GM19468 (cell line): Measurements from ENCODE around the gene RITA1.
"Not testable (repeated sequence)": the region's sequence is repeated elsewhere in the genome, so short reads cannot be mapped to it uniquely, and the experiment has no call there.

Source experiments
- ATAC-seq: cut with Tn5 transposase; IDR thresholded peaks from one replicate; pipeline ENCODE4 v1.9.1; 2021; ENCODE audit warnings: mild to moderate bottlenecking, moderate library complexity, moderate number of reproducible peaks; ENCODE audit not compliant: unreplicated experiment; ENCODE audit errors: extremely low read depth

RITA1 gene

DNA sequence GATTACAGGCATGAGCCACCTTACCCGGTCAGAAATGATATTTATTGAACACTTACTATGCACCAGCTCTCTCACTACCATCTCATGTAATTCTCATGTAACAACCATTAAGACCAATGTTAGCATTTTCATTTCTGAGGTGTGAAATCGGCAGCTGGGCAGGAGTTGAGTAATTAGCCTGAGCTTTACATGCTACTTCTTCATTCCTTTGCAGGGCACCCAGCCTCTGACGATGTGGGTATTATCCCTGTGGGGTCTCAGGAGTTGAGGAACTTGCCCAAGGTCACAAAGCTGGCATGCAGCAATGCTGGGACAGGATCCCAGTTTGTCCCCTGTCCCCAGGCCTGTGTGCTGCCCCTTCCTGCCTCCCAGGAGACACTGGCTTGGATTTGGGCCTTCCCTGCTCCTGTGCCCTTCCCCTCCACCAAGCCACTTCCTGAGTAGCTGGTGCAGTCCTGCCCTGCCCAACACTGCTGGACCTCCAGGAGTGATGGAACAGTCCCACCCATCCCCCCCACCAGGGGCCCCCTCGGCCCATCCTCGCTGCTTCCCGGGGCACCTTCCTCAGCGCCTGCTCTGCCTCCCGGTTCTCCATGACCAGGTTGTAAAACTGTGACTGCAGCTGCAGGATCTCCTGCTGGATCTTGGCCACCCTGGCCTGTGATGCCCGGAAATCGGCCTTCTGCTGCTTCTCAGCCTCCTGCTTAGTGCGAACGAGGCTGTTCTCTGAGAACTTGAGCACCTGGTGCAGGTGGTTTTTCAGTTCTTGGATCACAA, 14.7 kb downstream of the RITA1 start:
- ATAC-seq, result no peak

DNA sequence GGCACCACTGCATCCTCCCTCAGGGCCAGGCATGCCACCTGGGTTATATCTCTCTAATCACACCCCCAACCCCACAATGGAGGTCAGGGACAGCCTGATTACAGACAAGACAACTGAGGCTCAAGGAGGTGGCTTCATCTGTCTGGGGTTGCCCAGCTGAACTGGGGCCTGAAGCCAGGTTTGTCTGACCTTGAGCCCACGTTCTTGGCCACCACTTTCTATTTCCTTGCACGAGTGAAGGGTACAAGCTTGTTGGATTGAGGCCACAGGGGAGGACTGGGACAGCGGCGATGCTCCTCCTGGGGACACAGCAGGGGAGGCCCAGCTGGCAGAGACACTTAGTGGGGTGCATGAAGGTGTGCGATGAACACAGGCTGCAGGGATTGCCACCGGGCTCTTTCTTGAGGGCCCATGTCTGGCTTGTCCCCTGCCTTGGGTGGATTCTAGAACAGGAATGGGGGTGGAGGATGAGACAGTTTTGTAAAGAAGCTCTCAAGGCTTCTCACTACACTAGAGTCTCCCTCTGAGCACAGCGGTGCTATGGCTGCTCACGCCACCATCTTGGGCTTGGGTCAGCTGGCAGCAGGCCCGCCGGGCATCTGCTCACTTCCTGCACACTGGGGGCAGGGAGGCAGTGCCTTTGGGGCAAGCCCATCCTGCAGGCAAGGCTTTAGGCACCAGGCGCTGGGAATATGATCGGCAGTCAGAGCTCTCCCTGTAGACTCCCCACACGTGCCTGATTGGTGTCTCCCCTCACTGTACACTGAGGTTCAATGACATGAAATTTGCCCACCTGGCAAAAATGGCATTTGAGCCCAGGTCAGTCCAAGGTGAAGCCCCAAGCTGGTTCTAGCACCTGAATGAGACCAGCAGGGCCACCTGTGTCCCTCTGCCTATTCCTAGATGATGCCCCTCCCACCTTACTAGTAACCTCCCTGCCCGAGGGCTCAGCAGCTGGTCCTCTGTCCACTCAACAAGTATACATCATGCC, 16.0 kb downstream of the RITA1 start:
- no peak for ATAC-seq

DNA sequence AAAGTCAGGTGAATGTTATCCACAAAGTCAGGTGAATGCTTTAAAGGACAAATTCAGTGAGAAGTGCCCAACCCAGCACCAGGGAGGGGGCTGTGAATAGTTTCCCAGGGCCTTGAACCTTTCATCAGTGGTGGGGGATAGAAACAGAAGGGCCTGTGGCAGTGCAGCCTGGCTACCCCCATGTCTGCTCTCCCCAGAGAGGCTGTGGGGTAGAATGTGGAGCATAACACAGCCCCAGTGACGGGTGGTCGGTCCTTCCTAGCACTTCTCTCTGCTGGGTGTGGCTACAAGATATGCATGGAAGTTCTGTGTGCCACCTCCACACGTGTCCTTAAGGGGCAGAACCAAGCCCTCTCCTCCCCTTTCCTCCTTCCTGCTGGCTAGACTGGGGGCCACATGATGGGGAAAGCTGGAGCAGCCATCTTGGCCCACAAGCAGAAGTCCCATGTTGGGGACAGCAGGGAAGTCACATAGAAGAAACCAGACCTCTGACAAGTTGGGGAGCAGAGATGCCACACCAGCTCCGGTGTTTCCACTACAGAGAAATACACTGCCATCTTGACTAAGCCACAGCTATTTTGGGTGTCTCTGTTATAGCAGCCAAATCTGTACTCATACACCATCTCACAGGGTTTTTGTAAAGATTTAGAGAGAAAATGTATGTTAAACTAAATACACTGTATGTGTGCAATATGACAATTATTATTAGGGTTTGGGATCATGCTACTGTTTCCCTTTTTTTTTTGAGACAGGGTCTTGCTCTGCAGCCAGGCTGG, 17.0 kb downstream of the RITA1 start:
- ATAC-seq, result no peak

DNA sequence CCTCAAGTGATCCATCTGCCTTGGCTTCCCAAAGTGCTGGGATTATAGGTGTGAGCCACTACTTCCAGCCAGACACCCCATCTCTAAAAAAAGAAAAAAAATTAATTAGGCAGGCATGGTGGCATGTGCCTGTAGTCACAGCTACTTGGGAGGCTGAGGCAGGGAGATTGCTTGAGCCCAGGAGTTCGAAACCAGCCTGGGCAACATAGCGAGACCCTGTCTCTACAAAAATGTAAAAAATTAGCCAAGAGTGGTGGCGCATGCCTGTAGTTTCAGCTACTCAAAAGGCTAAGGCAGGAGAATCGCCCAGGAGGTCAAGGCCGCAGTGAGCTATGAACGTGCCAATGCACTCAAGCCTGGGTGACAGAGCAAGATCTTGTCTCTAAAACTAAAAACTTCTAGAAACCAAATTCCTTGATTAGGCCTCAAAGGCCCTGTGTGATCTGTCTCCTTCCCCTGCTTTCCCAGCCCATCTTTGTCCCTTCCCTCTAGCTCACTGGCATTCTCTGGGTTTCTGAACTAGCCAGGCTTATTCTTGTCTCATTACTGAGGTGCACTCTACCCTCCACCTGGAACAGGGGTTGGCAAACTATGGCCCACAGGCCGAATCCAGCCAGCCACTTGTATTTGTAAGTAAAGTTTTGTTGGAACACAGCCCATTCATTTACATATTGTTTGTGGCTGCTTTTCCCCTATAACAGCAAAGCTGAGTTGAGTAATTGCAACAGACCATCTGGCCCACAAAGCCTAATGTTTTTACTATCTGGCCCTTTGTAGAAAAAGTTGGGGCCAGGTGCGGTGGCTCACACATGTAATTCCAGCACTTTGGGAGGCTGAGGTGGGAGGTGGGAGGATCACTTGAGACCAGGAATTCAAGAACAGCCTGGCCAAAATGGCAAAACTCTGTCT, 18.6 kb downstream of the RITA1 start:
- ATAC-seq, result no peak

DNA sequence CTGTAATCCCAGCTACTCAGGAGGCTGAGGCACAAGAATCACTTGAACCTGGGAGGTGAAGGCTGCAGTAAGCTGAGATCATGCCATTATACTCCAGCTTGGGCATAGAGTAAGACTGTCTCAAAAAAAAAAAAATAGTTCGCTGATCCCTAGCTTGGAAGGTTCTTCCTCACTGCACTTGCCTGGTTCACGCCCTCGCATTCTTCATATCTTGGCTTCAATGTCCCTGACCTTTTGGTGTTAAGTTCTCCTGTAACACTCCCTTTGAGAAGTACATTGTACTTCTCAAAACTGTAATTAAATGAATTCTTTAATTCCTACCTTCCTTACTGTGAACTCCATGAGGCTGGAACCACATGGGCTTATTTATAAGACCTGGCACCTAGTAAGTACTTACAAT, 19.3 kb downstream of the RITA1 start:
- ATAC-seq, result no peak

DNA sequence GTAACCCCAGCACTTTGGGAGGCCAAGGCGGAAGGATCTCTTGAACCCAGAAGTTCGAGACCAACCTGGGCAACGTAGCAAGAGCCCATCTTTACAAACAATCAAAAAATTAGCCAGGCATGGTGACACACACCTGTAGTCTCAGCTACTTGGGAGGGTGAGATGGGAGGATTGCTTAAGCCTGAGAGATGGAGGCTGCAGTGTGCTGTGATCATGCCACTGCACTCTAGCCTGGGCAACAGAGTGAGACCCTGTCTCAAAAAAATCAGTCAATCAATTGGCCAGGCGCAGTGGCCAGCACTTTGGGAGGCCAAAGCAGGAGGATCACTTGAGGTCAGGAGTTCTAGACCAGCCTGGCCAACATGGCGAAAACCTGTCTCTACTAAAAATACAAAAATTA, 21.3 kb downstream of the RITA1 start:
- not testable (repeated sequence) for ATAC-seq

DNA sequence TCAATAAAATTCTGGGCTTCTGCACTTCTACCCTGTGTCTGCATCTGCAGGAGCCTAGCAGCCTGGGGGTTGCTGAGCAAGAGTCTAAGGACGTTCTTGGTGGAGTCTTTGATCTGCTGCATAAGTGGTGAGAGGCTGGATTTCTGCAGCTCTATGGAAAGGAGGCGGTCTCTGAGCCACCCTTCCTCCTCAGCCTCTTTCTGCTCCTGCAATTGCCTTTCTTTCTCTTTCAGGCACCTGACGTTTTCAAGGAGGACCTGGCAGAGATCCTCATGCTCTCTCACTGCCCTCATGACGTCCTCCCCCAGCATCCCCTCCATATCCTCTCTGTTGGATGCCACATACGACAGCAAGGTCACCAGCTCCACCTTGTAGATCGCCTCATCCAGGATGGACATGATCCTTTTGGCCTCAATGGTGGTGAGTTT, 22.1 kb downstream of the RITA1 start:
- ATAC-seq, result no peak

DNA sequence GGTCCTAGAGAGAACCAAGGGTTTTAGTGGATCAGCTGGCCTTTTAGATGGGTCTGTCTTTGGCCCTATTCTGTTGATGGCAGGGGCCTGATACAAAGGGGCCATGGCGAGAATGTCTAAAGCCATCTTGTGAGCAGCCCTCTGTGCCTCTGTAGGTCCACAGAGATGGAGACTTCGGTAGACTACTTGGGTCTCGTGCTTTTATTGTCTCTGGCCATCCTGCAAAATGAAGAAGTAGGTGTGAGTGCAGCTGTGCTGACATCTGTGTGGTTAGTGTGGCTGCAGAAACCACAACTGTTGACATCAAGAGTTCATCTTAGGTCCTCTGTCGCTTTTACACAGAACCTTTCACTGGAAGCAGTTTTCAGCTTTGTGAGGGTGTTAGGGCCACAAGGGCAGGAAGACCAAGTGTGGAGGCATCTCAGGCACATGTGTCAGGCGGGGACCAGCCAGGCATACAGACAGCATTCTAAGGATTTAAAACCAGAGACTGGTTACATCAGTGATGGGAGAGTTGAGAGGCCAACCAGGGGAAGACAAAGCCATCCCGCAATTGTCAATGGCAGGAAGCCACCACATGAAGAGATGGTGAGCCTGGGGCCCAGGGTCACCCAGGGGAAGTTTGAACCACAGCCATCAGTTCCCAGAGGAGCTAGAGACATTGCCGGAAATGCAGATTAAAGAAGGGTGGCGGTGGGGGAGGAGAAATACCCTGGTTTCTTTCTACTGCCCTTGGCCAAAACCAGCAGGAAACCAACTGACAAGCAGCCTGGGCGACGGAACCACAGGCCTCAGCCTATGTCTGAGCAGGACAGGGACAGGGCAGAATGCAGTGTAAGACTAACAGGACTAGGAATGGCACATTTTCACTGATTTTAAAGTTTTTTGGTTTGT, 22.8 kb downstream of the RITA1 start:
- ATAC-seq, result peak; percentile 89

DNA sequence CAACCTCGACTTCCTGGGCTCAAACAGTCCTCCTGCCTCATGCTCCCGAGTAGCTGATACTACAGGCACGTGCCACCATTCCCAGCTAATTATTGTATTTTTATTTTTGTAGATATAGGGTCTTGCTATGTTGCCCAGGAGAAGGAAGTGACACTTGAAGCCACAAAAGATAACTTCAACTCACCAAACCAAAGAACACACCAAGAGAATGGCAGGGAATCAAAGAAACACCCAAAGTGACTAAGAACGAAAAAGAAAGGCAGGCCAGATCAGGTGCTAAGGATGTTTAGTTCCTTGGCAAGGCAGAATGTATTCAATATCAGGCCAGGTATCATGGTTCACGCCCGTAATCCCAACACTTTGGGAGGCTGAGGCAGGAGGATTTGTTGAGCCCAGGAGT, 25.6 kb downstream of the RITA1 start:
- ATAC-seq, result no peak

DNA sequence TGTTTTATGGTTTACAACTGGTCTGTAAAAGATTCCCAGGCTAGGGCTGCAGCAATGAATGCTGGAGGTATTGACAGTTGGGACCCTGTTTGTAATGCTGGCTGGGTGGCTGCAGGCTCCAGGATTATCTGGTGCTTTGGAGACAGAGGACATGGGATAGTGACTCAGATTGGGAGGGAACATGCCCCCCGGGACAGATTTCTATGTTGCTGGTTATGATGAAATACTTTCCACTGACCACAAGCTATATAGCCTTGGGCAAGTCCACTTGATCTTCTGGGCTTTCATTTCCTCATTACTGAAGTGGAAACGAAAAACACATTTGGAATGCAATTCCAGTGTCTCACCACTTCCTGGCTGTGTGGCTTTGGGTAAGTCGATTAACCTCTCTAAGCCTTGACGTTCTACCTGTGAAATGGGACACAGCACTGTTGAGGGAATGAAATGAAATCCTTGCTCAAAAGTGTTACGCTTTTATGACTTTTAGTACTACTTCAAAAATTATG, 29.4 kb downstream of the RITA1 start:
- no peak for ATAC-seq

DNA sequence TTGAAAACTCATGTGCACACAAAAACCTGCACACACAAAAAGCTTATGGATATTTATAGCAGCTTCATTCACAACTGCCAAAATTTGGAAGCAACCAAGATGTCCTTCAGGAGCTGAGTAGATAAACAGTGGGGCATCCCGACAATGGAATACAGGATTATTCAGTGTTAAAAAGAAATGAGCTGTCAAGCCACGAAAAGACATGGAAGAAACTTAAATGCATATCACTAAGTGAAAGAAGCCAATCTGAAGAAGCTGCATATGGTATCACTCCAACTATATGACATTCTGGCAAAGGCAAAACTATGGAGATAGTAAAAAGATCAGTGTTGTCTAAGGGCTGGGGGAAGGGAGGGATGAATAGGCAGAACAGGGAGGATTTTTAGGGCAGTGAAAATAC, 30.5 kb downstream of the RITA1 start:
- ATAC-seq, result no peak

DNA sequence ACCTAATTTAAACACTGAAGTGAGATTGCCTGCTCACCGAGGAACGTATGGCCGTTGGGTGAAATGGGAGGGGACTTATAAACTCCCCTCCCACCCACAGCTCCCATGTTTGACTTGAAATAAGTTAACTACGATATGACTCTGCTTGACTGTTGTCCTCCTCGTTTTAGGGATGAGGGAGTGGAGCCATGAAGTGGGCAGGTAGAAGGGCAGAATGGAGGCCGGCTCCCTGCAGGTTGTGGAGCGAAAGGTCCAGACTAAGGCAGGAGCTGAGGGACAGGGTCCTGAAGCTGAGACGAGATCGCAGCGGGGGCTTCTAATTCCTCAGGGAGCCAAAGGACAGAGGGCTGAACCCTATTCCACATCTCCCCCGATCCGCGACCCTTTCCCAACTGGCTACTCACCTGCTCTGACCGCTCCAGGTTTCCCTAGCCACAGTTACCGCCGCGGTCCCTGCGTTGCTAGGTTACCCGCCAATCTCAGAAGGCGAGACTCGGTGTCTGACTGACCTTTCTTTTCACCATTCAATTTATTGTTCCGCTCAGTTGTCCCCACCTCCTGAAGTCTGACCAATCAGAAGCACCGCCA, 35.2 kb downstream of the RITA1 start:
- peak; percentile 84 for ATAC-seq

DNA sequence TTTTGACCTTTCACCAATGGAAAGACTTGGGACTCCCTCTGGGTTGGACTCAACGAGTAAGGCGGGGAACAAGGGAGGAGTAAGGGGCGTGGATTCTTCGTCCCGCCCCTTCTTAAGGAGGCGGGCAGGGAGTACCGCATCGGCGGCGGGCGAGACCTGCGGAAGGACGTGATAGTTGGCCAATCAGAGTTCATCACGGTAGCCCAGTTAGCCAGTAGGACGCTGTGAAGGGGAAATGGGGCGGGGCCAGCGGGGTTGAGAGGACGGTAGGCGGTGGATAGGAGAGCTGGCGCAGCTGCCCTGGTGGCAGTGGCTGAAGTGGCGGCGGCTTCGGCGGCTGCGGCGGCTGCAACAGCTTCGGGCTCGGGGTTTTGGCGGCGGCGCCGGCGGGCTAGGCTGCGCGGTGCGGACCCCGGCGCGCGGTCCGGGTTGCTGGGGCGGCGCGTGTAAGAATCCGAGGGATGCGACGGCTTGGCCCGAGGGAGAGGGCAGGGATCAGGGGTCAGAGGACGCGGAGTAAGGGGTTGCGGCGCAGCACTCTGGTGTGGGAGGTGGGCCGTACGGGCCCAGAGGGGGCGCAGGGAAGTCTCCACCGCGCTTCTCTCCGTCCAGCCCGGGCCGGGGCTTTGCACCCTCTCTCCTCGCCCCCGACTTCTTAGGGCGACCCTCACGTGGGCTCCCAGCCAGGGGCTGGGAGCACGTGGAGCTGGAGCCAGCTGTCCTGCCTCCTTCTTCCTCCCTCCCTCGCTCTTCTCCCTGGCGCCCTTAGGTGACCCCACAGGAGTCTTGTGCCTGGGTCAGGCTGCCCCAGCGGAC, 35.9 kb downstream of the RITA1 start, which contains the start of gene TPCN1:
TSS of gene TPCN1 (plus strand) at position 284 of the 816 bp plus-strand sequence. CDS start 5,389 bp downstream, outside the sequence.
- ATAC-seq, result no peak

DNA sequence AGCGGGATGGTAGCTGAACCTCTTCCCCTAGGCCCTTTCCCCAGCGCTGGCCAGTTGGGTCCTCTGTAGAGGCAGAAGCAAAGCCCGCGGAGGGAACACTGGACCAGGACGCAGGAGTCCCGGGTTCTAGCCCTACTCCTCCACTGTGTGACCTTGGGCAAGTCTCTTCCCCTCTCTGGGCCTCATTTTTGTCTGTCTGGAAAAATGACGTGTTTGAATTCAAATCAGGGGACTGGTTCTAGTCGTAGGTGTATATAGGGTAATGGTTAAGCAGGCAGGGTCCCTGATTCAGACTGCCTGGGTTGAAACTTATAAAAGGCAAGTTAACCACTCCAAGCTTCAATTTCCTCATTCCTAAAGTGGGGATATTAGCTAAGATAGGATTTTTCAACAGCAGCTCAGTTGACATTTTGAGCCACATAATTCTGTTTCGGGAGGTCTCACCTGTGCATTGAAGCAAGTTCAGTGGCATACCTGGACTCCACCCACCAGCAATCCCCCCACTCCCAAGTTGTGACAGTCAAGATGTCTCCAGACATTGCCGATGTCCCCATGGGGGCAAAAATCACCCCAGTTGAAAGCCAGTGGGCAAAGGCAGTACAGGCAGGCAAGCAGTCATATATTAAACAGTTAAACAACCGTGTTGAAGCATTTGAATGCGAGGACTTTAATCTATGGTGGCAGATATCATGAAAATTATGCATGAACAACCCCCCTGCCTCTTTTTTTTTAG, 36.6 kb downstream of the RITA1 start:
- ATAC-seq, result no peak

DNA sequence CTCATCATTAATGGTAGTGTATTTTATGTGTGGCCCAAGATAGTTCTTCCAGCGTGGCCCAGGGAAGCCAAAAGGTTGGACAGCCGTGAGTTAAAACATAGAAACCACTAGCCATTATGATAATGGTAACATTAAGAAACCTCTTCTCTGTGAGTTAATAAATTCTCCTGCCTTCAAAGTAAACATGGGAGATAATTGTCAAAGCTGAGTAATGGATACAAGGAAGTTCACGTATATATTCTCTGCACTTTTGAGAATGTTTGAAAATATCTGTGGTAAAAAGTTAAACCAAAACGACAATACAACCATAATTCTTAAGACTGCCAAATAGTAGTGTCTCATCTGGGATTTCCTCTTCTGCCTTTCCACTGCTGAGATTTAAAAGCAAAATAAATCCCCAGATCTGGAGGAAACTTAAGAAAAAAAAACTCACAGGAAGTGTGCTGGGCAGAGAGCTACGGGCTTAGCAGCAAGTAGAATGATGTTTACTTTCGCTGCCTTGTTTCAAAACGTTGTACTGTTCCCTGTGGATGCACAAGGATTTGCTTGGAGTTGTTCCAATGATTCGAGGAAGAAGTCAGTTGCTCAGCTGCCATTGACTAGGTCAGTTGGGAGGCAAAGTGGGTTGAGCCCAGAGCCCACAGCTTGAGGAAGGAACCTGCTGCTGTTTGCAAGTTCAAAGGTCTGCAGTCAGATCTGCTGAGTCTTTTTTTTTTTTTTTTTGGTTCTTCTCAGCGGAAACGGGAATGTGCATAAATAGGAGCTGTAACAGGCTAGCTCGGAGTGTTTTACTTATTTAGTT, 37.4 kb downstream of the RITA1 start:
- no peak for ATAC-seq
